Nucleus accumbens (tissue), 56 donors: ENCODE measurements around the gene IRF7.

Experiments
- DNase-seq, 56 donors: peaks; one replicate each; lab custom pipeline; 2025; lab: John Stamatoyannopoulos, UW

The IRF7 gene

GRCh38 chr11:623349-623869 lies 7.7 kb upstream of the IRF7 start:
- no peak for DNase-seq

DNA sequence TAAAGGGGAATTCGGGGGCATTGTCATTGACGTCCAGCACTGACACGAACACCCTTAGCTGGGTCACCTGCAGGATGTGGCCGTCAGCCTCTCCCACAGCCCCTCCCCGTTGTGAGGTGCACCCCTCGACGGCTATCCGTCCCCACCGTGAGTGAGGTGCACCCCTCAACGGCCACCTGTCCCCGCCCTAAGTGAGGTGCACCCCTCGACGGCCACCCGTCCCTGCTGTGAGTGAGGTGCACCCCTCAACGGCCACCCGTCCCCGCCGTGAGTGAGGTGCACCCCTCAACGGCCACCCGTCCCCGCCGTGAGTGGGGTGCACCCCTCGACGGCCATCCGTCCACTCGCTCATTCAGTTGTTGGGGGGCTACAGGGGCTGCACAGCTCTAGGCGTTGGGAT lies 6.1 kb upstream of the IRF7 start:
- DNase-seq = no peak

GRCh38 chr11:620935-621814 lies 5.4 kb upstream of the IRF7 start:
- DNase-seq = no peak

- DNase-seq = no peak
Observed at GRCh38 chr11:620201-620600, 4.5 kb upstream of the IRF7 start.

DNA sequence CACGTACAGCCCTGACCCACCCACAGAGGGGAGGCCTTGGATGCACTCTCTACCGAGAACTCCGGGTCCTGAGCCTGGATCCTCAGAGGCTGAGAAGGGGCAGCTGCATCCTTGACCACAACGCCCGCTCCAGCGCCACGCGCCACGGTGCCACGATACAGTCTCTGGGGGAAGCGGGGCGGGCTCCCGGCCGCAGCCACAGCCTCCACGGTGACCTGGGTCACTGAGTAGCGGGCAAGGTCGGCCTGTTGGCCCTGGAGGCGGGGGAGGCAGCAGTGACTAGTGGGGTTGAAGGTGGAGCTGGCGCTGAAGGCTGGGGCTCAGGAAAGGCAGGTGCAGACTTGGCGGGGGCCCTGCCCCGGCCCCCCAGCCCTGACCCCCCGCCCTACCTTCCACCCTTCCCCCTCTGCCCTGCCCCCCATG lies 3.9 kb upstream of the IRF7 start:
- DNase-seq = no peak

DNA sequence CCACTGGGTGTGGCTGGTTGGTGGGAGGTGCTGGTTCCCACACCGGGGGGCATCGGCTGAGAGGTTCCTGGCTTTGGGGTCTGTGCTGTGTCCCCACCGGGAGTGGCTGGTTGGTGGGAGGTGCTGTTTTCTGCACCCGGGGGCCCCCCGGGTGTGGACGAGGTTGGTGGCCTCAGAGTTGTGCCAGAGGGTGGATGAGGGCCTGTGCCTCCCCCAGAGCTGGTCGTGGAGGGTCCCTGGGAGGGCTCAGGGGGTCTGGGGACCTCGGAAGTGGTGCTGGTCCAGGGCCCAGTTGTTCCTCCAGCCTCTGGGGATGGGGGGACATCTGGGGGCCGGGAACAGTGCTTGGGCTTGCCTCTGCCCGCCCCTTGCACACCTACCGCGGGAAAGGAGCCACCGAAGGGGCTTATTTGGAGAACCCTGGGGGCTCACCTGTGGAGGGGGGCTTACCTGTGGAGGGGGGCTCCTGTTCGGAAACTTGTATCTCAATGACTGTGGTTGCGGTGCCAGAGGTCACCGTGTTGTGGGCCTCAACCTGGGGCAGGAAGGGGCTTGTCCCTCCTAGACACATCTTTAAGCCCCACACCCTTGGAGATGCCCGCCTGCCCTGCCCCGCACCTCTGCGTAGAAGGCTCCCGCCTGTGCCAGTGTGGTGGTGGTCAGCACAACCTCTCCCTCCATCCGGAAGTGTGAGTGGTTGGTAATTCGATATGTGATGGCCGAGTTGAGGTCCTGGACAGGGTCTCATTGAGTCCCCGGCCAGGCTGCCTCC lies 3.3 kb upstream of the IRF7 start:
- no peak for DNase-seq

DNA sequence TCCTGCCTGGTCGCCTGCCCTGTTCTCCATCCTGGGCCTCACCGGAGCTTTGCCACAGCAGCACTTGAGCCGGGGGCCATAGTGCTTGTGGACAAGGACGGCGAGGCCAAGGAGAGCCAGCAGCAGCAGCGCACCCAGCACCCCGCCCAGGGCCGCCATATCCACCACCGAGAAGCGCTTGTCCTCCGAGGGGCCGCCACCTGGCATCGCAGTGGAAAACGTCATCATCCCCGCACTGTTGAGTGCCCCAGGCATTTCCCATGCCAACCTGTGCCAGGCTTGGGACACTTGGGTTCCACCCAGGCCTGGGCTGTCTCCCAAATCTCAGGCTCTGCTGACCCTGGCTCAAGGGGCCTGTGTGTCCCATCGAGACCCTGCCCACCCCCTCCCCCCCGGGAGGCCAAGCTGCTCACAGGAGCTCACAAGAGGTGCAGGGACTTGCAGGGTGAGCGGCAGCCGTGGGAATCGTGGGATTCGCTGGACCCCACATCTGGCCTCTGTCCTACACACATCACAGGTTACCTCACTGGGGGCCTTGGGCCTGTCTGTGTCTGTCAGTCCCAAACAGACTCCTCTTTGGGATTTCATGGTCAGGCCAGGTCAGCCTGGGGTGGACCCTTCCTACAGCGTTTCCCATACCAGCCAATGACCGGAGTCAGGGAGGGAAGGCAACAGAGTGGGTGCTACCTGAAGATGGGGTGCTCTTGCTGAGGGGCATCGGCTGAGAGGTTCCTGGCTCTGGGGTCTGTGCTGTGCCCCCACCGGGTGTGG lies 2.3 kb upstream of the IRF7 start:
- DNase-seq = no peak

DNA sequence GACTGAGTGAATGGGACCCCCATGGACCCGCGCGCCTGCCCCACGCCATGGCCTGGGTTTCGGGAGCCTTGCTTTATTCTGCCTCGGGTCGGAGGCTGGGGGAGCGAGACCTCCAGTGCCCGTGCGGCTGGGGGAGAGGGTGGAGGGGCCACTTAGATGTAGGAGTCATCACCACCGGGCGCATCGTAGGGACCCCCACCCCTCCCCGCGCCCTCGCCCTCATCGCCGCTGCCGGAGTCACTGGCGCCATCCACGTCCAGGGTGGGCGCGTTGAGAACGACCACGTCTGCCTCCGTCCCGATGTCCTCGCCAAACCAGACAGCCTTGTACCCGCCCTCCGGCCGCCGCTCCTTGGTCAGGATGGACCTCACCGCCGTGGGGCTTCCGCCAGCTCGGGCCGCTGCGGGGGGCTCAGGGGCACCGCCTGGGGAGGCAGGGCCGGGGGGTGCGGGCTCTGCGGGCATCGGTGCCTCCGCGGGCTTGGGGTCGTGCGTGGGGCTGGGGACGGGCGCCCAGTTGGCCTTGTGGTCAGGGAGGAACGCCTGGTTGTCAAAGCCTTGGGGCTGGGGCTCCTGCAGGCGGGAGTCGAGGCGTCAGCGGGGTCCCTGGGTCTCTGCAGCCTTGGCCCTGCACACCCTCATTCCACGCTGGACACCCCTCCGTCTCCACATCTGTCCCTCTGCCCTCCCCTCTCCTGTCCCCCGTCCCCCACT lies 1.6 kb upstream of the IRF7 start:
- no peak for DNase-seq

DNA sequence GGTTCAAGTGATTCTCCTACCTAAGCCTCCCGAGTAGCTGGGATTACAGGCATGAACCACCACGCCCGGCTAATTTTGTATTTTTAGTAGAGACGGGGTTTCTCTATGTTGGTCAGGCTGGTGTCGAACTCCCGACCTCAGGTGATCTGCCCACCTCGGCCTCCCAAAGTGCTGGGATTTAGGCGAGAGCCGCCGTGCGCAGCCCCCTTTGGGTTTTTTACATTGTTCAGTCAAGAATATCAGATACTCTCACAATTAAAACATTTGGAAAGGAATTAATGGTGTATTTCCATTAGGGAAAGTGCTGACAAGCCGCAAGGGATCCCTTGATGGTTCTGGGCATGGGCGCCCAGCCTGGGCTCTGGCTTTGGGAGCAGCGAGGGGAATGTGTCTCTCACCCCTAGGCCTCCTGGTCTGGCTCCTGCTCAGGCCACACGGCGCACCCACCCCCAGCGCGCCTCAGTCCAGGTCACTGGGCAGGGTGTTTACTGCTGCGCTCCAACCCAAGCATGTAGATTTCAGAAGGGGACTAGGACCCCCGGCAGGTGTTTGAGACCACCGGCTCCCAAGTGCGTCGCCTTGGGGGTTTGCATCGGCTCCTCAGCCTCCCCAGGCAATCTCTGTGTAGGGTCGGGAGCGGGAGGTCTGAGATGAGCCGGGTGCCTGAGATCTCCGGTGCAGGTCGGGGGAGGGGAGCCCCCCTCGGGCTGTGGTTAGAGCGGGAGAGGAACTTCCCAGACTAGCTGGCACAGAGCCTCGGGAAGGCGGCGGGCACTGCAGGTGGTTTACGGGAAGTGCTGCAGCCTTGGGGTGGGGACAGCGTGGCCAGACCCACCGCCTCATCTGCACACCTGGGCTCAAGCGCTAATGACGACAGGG lies 809 bp upstream of the IRF7 start:
- no peak for DNase-seq

DNA sequence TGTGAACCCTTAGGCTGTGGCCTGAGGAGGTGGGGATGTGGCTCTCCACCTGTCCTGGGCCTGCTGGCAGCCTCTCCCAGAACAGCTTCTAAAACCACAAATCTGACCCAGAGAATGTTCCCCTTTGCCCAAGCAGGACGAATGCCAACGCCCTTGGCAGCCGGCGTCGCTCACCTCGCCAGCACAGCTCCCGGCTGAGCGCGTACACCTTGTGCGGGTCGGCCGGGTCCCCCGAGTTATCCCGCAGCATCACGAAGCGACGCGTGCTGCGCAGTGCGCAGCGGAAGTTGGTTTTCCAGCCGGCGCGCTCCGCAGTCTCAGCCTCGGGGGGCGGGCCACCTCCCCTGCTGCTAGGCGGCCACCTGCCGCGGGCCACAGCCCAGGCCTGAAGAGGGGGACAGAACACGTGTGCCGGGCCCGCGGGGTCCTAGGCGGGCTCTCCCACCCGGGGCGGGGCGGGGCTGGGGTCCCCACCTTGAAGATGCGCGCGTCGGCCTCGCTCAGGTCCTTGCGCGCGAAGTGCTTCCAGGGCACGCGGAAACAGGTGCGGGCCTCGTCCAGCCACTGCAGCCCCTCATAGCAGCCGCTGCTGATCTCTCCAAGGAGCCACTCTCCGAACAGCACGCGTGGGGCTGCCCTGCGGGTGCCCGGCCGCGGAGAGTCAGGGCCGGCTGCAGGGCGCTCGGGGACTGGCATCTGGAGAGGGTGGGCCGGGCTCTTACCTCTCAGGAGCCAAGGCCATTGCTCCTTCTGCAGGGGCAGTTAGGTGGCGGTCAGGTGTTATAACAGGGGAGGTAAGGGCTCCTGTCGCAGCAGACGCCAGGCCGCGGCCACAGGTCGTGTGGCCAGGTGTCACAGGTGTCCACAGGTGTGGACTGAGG lies 887 bp downstream of the IRF7 start:
- peak in 1 of 56 donors; percentile 12 for DNase-seq

- DNase-seq = no peak
Observed at GRCh38 chr11:614021-614622, 1.6 kb downstream of the IRF7 start.

- DNase-seq = peak in 15 of 56 donors; percentile 15 to 51 (median 31)
Observed at GRCh38 chr11:613369-613968, 2.3 kb downstream of the IRF7 start.

GRCh38 chr11:612961-613300 lies 2.8 kb downstream of the IRF7 start:
- no peak for DNase-seq

DNA sequence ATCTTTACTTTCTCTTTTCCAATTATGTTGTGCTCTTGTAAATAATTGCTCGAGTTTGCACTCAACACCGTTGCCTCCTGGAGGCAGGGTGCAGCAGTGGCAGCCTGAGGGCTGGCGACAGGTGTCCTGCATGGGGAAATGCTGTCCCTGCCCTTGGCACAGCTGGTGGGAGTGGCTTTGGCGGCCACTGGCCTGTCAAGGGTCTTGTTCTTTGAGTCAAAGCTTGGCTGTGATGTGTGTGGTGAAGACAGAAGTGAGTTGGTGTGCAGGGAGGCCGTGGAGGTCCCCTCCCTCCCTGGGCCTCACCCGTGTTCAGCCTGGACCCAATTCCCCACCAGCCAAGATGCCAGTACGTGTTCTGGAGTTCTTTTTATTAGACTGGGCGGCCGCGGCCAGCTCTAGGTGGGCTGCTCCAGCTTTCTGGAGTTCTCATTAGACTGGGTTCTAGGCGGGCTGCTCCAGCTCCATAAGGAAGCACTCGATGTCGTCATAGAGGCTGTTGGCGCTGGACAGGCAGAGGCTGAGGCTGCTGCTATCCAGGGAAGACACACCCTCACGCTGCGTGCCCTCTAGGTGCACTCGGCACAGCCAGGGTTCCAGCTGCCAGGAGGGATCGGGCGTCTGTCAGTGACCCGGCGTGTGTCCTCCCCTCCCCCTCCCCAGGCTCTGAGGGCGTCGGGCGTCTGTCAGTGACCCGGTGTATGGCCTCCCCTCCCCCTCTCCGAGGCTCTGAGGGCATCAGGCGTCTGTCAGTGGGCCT lies 3.4 kb downstream of the IRF7 start:
- no peak for DNase-seq

GRCh38 chr11:611001-611996 lies 4.5 kb downstream of the IRF7 start:
- DNase-seq = no peak
